ENCODE data around the gene PCDHGB2.

DNA sequence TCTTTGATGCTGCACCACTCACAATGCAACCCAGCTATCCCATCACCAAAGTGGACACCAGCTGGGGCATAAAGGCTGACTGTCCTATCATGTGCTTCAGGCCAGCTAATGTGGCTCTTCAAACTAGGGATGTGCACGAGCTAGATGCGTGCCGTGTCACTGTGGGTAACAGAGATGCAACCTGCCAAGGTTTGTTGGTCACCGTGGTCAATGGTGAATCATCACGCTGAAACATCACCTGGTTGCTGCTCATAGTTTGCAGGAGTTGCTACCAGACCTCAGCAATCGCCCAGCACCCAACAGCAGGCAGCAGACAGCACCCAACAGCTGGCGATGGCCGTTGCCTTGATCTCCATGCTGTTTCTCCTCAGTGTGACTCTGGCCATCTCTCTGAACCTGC lies 31.6 kb upstream of the PCDHGB2 start:
- TF ChIP-seq EZH2 (IDR thresholded peaks at IDR 0.05; ENCODE audit: borderline replicate concordance) (no peak), EZH2phosphoT487 (IDR thresholded peaks at IDR 0.05; ENCODE audit: low read depth, severe bottlenecking, unreplicated experiment) (no peak)
- TF ChIP-seq, protein P1, sequence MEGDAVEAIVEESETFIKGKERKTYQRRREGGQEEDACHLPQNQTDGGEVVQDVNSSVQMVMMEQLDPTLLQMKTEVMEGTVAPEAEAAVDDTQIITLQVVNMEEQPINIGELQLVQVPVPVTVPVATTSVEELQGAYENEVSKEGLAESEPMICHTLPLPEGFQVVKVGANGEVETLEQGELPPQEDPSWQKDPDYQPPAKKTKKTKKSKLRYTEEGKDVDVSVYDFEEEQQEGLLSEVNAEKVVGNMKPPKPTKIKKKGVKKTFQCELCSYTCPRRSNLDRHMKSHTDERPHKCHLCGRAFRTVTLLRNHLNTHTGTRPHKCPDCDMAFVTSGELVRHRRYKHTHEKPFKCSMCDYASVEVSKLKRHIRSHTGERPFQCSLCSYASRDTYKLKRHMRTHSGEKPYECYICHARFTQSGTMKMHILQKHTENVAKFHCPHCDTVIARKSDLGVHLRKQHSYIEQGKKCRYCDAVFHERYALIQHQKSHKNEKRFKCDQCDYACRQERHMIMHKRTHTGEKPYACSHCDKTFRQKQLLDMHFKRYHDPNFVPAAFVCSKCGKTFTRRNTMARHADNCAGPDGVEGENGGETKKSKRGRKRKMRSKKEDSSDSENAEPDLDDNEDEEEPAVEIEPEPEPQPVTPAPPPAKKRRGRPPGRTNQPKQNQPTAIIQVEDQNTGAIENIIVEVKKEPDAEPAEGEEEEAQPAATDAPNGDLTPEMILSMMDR (IDR thresholded peaks at IDR 0.05; ENCODE audit: poor library complexity): no peak

Data from hepatocyte (in vitro differentiated cells).